Activated T-helper 9 cell treated with anti-CD3 and anti-CD28 coated beads, Interleukin-2, amount 50 U/mL, for 16 hours (primary cell): ENCODE results near the gene RAB6C.
A peak's percentile ranks its signal among the peaks of the same experiment; 100 is the strongest.
"Not testable (repeated sequence)": the region's sequence is repeated elsewhere in the genome, so short reads cannot be mapped to it uniquely, and the experiment has no call there.

Experiments
- DNase-seq: peaks from one replicate; pipeline ENCODE4 v3.0.0-alpha.2; 2020; ENCODE audit warnings: low read depth

The RAB6C gene

DNA sequence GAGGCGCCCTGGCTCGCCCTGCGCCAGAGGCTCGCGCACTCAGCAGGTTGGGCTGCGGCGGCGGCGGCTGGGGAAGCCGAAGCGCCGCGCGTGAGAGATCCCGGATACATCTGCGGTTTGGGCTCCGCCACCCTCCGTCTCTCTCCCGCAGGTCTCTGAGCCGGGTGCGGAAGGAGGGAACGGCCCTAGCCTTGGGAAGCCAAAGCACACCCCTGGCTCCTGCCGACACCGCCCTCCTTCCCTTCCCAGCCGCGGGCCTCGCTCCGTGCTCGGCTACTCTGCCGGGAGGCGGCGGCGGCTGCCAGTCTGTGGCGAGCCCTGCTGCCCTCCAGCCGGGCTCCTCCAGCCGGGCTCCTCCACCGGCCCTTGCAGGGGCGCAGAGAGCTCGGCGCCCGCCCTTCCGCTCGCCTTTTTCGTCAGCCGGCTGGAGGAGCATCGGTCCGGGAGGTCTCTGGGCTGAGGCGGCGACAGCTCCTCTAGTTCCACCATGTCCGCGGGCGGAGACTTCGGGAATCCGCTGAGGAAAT is at the start of gene RAB6C:
TSS of gene RAB6C (plus strand) at position 38 of the 527 bp plus-strand sequence. CDS start at position 488, 450 bp downstream.
- not testable (repeated sequence) for DNase-seq

GRCh38 chr2:129930451-129930850 is 49.0 kb upstream of the RAB6C start:
- no peak for DNase-seq

GRCh38 chr2:129933387-129933786 is 46.1 kb upstream of the RAB6C start:
- not testable (repeated sequence) for DNase-seq

GRCh38 chr2:129934044-129934822 is 45.2 kb upstream of the RAB6C start:
- DNase-seq: no peak

- DNase-seq: no peak
Observed at GRCh38 chr2:129935118-129935517, 44.3 kb upstream of the RAB6C start.

DNA sequence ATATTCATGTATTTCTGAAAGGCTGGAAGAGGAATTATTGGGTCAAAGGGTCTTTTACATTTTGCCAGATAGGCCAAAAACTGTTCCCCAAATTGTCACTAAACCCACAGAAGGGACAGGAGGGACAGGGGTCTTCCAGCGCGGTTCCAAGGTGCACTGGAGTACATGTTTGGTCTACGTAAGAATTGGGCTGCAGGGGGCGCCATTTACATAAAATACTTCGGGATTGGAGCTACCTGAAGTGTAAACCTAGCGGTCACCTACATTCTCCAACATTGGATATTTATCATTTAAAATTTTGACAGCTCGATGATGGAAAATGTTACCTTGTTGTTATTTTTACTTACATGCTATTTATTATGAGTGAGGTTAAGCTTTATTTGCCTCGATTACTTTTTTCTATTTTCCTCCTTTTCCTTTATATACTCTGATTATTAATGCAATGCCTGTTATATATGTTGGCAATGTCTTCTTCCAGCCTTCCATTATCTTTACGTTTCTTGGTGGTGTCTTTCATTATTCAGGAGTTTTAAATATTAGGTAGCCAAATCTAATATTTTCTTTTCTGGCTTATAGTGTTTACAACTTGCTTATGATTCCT is 43.0 kb upstream of the RAB6C start:
- peak; percentile 15 for DNase-seq

DNA sequence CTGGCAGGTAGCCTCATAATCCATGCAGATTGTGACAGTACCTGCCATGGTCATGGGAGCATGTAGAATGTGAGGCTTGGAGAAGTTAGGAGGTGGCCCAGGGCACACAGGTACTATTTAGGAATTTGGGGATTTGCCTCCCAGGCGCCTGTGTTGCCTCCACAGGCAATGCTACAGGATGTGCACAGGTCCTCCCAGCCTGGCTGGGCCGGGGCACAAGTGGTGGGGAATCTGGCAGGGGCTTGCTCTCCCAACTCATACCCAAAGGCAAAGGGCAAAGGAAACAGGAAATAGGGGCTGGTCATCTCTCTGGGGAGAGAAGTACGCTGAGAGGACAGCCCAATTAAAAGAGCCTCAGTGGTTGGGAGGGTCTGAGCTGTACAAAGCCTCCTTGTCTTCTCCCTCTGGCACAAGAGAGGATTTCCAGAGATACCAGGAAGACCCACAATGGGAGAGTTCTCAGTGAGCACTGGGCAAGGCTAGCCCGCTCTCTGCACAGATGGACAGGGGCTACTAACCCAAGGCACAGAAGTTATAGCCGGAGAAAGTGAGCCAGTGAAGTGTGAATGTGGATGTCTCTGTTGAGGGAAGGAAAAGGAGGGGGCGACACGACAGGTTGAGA is 40.5 kb upstream of the RAB6C start:
- not testable (repeated sequence) for DNase-seq

DNA sequence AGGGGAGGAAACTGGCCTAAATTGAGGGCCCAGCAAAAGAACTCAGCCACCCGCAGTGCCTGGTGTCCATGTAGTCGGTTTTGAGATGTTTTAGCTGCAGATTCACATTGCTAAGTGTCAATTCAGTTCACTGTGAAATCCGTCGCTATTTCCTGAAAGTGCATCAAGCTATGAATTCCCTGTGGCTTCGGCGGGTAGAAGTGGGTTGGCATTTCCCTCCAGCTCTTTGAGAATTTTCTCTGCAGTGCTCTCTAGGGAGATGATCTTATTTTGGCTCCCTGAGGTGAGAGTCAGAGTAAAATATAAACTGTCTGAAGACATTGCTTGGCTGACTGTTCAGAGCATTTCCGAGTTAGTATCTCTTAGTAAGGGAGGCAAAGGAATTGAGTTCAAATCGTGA is 36.0 kb upstream of the RAB6C start:
- not testable (repeated sequence) for DNase-seq

DNA sequence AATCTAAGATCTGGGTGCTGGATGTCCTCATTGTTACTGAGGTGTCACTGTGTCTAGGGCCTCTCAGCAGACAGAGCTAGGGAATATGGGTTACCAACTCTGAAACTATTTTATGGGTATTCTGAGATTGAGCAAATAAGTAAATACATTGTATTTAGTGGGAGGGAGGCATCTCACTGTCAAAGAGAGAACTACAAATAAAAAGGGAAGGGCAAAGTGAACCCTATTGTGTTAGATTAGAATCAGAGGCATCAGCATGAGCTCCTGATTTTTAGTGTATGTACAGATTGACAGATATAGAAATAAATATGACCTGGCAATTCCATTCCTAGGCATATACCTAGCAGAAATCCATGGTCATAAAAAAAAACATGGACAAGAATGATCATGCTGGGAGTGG is 33.9 kb upstream of the RAB6C start:
- no peak for DNase-seq

DNA sequence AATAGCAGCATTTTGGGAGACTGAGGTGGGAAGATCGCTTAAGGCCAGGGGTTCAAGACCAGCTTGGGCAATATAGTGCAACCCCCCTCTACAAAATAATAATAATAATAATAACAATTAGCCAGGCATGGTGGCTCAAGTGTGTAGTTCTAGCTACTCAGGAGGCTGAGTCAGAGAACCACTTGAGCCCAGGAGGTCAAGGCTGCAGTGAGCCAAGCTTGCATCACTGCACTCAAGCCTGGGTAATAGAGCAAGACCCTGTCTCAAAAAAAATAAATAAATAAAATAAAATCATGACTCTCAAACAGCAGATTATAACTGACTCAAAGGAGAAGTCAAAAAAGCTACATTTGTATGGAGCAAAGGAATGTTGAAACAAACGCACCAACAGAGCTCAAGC is 31.8 kb upstream of the RAB6C start:
- DNase-seq: not testable (repeated sequence)

- not testable (repeated sequence) for DNase-seq
Observed at GRCh38 chr2:129956171-129956570, 23.3 kb upstream of the RAB6C start.

GRCh38 chr2:129957891-129958290 is 21.6 kb upstream of the RAB6C start:
- no peak for DNase-seq

GRCh38 chr2:129958736-129959135 is 20.7 kb upstream of the RAB6C start:
- DNase-seq: not testable (repeated sequence)

DNA sequence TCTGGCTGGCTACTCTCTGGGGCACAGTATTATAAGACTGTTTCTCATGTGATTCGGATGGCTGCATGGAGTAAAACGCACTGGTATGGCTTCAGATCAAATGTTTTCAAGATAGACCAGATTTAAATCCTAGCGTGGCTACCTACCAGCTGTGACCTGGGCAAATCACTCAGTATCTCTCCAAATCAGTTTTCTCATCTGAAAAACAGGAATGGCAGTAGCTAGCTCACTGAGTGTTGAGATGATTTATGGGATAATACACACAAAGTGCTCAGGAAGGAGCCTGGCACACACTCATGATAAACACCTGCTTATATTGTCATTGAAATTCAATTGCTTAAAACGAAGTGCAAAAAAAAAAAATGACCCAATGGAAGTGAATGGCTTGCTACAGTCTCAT is 10.9 kb upstream of the RAB6C start:
- DNase-seq: not testable (repeated sequence)

DNA sequence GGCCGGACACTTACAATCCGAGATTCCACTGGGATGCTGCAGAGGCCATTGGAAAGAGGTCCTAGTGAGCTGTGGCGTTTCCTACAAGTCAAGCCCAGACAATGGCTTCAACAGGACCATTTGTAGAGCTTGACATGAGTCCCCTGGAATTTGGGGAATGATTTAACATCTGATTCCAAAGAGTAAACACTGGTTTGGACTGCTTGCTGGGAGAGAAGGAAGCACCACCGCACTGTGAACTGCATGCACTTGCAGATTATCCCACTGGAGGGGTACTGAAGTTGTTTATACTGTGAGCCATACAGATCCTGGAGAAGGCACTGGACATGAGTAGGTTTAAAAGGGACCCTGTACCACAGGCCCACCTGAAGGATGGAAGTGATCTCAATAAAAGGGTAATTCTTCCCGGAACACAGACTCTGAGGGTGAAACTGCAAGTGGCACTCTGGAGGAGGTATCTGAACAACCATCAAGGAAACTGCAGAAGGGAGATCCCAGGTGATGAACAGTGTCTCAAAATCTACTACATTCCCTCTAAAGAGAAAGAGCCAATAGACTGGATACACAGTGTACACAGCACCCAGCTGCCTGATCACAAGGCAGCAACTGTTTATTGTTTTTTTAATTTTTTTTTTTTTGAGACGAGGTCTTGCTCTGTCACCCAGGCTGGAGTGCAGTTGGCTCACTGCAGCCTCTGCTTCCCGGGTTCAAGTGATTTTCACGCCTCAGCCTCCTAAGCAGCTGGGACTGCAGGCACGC is 4.3 kb upstream of the RAB6C start:
- no peak for DNase-seq

DNA sequence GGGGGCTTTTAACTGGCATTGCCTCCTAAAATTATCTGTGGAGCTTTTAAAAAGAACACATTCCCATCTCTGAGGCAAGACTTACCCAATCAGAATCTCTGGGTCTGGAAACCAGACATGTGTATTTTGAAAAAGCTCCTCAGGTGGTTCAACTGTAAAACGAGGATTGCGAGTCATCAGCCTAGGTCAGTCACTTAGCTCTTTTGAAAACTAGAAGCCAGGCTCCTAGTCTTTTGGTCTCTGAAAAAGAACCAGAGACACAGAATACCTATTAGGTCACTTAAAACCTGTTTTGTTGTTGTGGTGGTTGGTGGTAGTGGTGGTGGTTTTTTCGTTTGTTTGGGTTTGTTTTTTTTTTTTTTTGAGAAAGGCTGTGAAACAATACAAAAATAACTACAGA is 2.5 kb upstream of the RAB6C start:
- not testable (repeated sequence) for DNase-seq

- no peak for DNase-seq
Observed at GRCh38 chr2:129977986-129978385, 1.5 kb upstream of the RAB6C start.

DNA sequence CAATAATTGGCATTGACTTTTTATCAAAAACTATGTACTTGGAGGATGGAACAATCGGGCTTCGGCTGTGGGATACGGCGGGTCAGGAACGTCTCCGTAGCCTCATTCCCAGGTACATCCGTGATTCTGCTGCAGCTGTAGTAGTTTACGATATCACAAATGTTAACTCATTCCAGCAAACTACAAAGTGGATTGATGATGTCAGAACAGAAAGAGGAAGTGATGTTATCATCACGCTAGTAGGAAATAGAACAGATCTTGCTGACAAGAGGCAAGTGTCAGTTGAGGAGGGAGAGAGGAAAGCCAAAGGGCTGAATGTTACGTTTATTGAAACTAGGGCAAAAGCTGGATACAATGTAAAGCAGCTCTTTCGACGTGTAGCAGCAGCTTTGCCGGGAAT is 780 bp downstream of the RAB6C start:
- not testable (repeated sequence) for DNase-seq

GRCh38 chr2:129981689-129982088 is 2.2 kb downstream of the RAB6C start:
- DNase-seq: not testable (repeated sequence)

DNA sequence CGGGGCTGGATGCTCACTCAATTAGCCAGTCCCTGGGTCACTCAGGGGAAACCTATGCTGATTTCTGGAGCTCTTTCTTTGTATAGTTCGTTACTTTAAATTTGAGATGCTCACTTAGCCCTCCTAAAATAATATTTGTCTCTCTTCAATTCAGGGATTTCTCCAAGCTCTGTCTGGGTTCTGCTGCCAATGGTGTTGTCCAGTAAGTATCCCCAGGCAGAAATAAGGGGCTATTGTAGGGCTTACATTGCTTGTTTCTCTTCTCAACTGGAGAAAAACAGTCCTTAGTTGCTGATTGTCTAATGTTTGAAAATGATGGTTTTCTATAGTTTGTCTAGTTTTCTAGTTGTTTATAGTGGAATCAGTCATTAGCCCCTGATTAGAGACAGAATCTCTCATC is 5.0 kb downstream of the RAB6C start:
- DNase-seq: no peak

DNA sequence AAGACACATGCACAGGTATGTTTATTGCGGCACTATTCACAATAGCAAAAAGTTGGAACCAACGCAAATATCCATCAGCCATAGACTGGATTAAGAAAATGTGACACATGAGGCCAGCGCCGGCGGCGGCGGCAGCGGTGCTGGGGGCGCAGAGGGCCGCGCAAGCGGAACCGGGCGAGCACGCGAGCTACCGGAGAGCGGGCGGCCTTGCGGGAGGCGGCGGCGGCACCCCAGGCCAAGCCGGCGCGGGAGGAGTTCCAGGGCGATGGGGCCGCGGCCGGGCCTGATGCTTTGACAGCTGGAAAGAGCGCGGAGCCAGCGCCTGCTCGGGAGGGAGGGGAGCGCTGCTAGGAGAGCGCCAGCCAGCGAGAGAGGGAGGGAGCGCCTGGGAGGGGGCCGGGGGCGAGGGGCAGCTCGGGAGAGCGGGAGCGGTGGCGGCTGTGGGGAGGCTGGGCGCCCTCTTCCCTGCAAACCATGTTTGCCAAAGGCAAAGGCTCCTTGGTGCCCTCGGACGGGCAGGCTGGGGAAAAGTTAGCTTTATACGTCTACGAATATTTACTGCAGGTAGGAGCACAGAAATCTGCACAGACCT is 13.0 kb downstream of the RAB6C start:
- not testable (repeated sequence) for DNase-seq

GRCh38 chr2:129993151-129993550 is 13.7 kb downstream of the RAB6C start:
- not testable (repeated sequence) for DNase-seq
